Stimulated activated CD8-positive, alpha-beta memory T cell treated with anti-CD3 and anti-CD28 coated beads, Interleukin-4, amount 100 ng/mL, for 24 hours (primary cell): ENCODE measurements around the gene ACOT6.
"Not testable (repeated sequence)": the region's sequence is repeated elsewhere in the genome, so short reads cannot be mapped to it uniquely, and the experiment has no call there.

Source experiments
- DNase-seq: peaks from one replicate; pipeline ENCODE4 v3.0.0-alpha.2; 2020; ENCODE audit warnings: low read depth

The ACOT6 gene

DNA sequence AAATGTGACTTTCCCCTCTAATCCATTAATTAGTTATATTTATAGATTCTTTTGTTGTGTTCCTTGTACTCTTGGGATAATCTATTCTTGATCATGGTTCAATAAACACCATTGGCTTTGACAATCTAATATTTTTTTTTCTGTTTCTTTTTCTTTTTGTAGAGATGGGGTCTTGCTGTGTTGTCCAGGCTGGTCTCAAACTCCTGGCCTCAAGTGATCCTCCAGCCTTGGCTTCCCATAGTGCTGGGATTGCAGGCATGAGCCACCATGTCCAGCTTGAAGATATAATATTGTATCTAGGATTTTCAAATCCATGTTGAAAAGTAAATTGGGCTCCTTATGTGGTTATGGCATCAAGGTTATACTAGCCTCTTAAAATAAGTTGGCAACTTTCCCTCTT lies 38.7 kb downstream of the ACOT6 start:
- no peak for DNase-seq

DNA sequence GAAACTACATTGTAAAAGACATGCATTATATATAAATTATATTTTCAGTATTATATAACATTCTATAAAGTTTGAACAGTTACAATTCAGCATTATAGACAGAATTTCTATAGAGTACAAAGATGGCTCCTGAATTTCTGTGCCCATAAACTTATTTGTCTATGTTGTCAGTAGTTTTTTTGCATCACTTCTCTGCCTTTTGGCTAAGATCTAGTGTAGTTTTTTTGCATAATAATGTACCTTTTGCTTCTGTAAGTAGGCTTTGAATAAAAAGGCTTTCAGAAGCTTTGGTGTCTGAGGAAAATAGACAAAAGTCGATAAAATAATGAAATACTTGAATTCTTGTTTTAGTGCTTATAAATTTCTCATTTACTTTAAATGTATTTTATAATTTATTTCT lies 43.5 kb downstream of the ACOT6 start:
- DNase-seq = no peak

GRCh38 chr14:73659202-73659601 lies 46.9 kb downstream of the ACOT6 start:
- not testable (repeated sequence) for DNase-seq

GRCh38 chr14:73660511-73660910 lies 48.2 kb downstream of the ACOT6 start:
- DNase-seq = no peak

- no peak for DNase-seq
These were observed 49.6 kb downstream of the ACOT6 start for GRCh38 chr14:73661872-73662271.

- no peak for DNase-seq
These were observed 50.2 kb downstream of the ACOT6 start for GRCh38 chr14:73662487-73662943.

DNA sequence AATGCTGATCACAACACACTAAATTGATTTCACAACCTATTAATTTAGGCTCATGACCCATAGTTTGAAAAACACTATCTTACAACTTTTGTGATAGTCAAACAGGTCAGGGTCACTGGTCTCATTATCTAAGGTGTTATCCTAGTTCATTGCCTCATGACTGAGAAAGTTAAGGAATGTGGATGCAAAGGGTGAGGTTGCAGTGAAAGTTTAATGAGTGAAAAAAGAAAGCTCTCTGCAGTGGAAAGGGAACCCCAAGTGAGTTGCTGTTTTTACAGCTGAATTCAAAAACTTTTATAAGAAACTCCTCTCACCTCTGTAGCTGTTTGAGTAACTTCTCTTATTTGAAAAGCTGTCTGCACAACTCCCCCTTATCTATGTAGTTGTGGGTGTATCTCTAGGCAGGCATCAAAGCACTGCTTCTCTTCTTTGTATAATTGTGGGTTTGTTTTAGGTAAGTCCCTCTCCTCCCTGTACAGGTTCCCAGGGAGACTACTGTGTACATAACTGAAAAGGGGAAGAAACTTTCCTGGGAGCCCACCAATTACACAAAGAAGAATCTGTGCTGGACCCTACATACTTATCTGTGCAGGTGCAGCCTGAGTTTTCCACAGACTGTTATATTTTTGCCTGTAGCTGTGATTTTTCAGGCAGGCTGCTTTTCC lies 51.4 kb downstream of the ACOT6 start:
- no peak for DNase-seq

DNA sequence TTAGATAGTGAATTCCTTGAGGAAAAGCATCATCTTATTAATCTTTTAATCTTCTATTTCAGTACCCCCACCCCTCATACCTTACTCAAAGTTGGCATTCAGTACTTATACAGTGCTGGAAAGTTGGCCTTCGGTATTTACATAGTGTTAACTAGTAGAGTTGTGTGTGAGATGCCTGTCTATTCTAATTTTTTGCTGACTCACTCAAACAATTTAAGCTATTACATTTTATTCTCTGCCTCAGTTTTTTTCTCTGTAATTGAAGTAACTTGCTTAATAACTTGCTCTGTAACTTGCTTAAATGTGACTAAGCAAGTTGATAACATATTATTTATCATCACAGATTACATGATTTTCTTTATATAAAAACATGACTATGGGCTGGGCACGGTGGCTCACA lies 52.8 kb downstream of the ACOT6 start:
- DNase-seq = no peak

DNA sequence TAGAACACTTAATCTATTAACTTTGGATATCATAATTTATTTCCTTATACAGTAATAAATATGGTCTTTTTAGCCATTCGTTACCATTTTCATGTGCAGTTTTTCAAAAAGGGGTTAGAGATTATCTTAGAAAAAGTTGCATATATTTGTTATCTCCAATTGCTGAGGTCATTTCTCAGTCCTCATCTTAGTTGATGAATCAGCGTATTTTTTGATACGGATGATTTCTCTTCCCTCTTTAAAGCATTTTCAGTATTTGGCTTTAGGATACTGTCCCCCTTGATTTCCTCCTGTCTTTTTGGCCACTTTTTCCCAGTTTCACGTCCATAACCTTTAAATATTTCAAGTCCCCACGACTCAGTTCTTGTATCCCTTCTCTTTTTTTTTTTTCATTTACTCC lies 54.3 kb downstream of the ACOT6 start:
- DNase-seq = no peak

- DNase-seq = no peak
These were observed 55.5 kb downstream of the ACOT6 start for GRCh38 chr14:73667854-73668253.
